Measurements from ENCODE around the gene PPP1R12C. TPM values are rescaled to one million over a fixed set of nuclear protein-coding genes. Genes with fewer than 3 reads are reported as not detected.

PPP1R12C gene
- total RNA-seq, 1 donor from 2014 or later: 120 TPM

DNA sequence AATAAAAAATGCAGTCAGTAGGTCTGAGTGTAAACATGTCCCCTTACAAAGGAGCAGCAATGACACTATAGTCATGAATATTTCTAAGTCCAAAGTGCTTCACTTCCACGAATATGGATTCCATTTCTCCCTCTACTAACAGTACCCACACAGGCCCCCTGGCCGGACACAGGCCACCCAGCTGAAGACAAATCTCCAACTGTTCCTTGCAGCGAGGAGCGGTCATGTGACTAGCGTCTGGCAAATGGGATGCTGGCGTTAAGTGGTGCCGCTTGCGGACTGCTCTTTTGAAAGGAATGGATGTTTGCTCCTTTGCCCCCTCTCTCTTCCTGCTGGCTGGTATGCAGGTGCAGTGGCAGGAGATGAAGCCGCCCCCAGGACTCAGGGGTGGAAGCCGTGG, 16.2 kb downstream of the PPP1R12C start:
- intact Hi-C loops (cut with DNase I): no loop called here
- no peak for ATAC-seq
- DNase-seq: no peak
- no peak overlapping the region for H3K27ac ChIP-seq
- no peak overlapping the region for H3K4me3 ChIP-seq
- TF ChIP-seq, protein P1, sequence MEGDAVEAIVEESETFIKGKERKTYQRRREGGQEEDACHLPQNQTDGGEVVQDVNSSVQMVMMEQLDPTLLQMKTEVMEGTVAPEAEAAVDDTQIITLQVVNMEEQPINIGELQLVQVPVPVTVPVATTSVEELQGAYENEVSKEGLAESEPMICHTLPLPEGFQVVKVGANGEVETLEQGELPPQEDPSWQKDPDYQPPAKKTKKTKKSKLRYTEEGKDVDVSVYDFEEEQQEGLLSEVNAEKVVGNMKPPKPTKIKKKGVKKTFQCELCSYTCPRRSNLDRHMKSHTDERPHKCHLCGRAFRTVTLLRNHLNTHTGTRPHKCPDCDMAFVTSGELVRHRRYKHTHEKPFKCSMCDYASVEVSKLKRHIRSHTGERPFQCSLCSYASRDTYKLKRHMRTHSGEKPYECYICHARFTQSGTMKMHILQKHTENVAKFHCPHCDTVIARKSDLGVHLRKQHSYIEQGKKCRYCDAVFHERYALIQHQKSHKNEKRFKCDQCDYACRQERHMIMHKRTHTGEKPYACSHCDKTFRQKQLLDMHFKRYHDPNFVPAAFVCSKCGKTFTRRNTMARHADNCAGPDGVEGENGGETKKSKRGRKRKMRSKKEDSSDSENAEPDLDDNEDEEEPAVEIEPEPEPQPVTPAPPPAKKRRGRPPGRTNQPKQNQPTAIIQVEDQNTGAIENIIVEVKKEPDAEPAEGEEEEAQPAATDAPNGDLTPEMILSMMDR (IDR thresholded peaks at IDR 0.05): no peak
- H3K9me3 ChIP-seq: no peaks in the 10 kb centered on the region
- H3K36me3 ChIP-seq: peaks cover 34% of the 10 kb centered on the region
- H3K4me1 ChIP-seq: peaks cover 5% of the 10 kb centered on the region
- no peaks in the 10 kb centered on the region for H3K27me3 ChIP-seq

DNA sequence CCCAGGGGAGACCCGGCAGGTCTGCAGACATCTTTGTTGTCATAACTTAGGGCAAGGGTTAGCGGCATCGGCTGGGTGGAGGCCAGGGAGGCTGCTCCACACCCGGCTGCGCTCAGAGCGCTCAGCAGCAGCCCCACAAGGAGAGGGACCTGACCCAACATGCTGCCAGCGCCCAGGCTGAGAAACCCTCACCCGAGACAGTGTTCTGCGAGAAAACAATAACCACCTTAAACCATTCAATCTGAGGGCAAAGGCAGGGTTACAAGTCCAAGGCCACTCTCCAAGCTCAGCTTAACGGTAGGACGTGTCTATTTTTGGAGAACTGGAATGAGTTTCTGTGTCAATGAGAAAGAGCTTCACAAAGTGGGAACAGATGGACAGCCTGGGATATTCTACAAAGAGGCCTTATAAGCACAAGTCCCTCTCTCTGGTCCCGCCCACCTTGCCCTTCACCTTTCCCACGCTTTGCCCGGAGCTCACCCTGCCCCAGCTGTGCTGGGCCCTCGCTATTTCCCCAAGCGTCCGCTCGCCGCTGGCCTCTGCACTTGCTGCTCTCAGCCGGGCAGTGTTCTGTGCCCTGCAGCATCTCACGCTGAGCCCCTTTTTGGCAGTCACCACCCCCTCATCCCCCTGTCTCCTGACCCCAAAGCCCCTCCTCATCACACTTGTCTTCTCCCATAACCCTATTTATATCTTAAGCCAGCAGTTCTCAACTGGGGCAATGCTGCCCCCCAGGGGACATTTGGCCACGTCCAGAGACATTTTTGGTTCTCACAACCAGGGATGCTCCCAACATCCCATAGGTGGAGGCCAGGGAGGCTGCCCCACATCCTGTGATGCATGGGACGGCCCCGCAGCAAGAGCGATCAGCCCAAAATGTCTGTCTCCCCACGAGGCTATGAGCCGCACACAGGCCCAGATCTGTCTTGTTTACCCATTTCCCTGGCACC, 17.6 kb downstream of the PPP1R12C start:
- no peak for DNase-seq
- no peak for ATAC-seq

DNA sequence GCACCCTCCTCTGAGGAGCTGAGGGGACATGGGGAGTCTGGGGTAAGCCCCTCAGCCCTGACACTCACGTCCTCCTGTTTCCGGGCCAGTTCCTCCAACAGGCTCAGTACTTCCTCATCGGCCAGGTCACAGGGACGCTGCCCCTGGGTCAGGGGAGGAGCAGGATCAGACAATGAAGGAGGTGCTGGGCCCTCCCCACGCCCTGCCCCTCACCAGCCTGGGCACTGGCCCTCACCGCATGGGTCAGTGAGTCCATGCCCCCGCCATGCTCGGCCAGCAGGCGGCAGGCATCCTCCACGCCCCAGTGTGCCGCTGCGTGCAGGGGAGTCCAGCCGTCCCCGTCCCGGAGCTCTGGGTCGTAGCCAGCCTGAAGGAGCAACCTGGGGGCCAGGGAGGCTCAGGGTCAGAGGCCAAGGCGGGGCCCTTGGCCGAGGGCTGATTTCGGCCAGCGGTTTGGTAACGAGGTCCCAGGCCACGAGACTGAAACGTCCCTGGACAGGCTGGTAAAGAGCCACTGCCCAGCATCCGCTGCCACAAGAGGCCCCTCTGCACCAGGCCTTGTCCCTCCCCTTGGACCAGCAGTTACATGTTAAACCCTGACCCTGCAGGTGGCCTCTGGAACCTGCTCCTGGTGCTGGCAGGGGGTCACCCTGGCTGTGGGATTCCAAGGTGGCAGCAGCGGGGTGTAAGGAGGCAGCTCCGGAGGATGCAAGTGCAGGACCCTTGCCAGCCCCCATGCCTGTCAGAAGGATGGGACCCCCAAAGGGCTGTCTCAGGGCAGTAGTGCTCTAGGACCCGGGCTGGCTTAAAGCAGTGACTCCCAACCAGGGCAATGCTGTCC, 18.5 kb downstream of the PPP1R12C start:
- H3K4me1 ChIP-seq: peaks cover 5% of the 10 kb centered on the region
- intact Hi-C loops (cut with DNase I): no loop called here
- peaks cover 48% of the 10 kb centered on the region for H3K36me3 ChIP-seq
- no peak for DNase-seq
- no peak overlapping the region for H3K27ac ChIP-seq
- TF ChIP-seq, protein P1 (IDR thresholded peaks at IDR 0.05): no peak
- ATAC-seq: peak; percentile 69
- no peaks in the 10 kb centered on the region for H3K27me3 ChIP-seq
- H3K9me3 ChIP-seq: no peaks in the 10 kb centered on the region
- H3K4me3 ChIP-seq: no peak overlapping the region

More for the DNA sequence above, 17.6 kb downstream of the PPP1R12C start:
- H3K4me1 ChIP-seq: peaks cover 5% of the 10 kb centered on the region
- no peak overlapping the region for H3K27ac ChIP-seq
- H3K27me3 ChIP-seq: no peaks in the 10 kb centered on the region
- TF ChIP-seq, protein P1 (IDR thresholded peaks at IDR 0.05): peak; percentile 8
- no peak overlapping the region for H3K4me3 ChIP-seq
- H3K36me3 ChIP-seq: peaks cover 41% of the 10 kb centered on the region
- intact Hi-C loops (cut with DNase I): no loop called here
- H3K9me3 ChIP-seq: no peaks in the 10 kb centered on the region

DNA sequence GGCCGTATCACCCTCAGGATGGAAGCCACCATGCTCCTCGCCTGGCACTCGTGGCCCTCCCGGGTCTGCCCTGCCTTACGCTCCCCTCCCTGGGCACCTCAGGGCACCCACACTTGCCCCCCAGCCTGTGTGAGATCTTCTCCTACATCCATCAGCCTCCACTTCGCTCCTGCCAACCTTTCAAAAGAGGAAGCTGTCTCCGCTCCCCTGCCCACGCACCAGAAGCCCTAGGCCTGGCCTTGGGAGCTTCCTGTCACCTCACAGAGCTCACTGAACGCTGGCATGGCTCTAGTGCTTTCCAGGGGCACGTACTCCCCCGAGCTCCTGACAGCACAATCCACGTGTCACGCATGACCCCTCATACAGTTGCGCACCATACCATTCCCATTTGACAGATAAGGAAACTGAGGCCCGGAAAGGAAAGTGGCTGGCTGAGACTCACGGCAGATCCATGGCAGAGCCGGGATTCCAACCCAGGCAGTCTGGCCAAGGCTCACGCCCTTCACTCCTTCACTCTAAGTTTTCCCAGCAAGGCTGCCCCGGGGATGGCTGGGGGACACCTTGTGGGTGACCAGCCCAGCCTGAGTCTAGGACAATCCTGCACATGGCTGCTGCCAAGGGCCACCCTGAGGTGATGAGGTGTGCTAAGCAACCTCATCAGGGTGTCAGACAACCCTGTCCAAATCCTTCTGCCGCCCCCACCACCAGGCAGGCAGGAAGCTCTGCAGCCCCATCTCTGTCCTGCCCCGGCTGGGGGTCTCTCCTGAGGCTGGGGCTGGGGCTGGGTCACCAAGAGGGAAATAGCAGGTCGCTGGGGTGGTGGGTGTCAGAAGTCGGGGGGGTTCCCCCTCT, 19.3 kb downstream of the PPP1R12C start:
- Histone ChIP-seq H3K9me3 (no peaks in the 10 kb centered on the region), H3K27ac (no peak overlapping the region), H3K4me3 (no peak overlapping the region), H3K36me3 (peaks cover 43% of the 10 kb centered on the region), H3K4me1 (peaks cover 5% of the 10 kb centered on the region), H3K27me3 (no peaks in the 10 kb centered on the region)
- TF ChIP-seq, protein P1 (IDR thresholded peaks at IDR 0.05): no peak
- DNase-seq (peak; percentile 80), ATAC-seq (peak; percentile 82)
- intact Hi-C loops (cut with DNase I): no loop called here

DNA sequence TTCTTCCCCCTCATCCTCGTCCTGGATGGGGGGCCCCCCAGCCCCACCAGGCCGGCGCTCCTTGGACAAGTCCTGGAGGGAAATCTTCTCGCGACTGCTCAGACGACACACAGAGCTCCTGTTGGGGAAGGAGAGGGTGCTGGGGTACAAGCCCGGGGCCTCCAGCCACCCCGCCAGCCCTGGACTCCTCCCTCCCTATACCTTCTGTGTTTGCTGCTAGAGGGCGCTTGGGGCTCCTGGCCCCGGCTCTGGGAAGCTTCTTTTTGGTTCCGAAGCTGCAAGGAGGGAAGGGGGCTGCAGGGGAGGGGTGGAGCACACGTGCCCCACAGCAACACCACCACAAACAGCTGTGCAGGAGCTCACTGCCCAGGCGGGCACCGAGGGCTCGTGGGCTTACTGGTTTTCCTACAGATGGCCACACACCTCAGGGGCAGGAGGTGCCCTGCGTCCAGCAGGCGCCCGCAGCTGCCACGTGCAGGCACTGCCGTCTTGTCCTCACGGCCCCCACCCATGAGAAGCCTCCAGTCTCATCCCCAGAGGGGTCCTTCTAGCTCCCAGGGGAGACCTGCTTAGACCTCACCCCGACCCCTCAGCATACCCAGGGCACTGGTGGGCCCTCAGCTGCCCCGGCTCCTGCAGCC, 21.3 kb downstream of the PPP1R12C start:
- intact Hi-C loops (cut with DNase I): no loop called here
- TF ChIP-seq, protein P1 (IDR thresholded peaks at IDR 0.05): no peak
- no peak overlapping the region for H3K4me3 ChIP-seq
- DNase-seq: no peak
- no peak overlapping the region for H3K27ac ChIP-seq
- peaks cover 5% of the 10 kb centered on the region for H3K4me1 ChIP-seq
- no peaks in the 10 kb centered on the region for H3K27me3 ChIP-seq
- H3K36me3 ChIP-seq: peaks cover 41% of the 10 kb centered on the region
- ATAC-seq: no peak
- H3K9me3 ChIP-seq: no peaks in the 10 kb centered on the region

All from upper lobe of right lung (tissue), 1 donor.